ENCODE results near the gene GPHA2.

Gene GPHA2

DNA sequence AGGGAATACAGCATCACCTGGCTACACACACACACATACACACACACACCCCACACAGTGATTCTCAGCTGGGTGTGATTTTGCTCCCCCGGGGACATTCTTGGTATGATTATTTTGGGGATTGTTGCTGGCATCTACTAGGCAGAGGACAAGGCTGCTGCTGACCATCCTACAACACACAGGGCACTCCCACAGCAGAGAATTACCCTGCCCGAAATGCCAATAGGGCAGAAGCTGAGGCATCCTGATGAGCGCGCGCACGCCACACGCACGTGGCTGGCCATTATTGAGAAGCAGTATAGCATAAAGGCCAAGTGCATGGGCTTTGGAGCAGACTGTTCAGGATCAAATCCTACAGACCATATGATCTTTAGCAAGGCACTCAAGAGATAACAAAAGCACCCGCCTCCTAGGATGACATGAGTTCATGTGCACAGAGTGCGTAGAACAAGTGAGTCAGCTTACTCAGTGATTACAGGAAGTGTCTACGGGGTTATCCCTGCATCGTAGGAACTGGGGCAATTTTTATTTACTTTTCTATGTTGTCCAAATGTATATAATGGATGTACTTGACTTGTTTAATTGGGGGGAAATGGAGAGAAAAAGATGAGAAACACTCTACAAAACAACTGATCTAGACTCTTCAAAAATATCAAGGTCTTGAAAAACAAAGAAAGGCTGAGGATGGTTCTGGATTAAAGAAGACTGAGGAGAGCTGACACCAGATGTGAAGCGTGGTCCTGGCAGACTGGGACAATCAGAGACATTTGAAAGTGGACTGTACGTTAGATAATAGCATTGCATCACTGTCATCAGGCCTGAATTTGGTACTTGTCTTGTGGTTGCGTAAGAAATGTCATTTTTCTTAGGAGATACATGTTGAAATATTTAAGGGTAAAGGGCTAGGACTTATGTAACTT is 50.1 kb downstream of the GPHA2 start:
- no peak for TF ChIP-seq TCF12 (IDR thresholded peaks at IDR 0.05; ENCODE audit: low read depth)
- TF ChIP-seq EP300 (IDR thresholded peaks at IDR 0.05; ENCODE audit: borderline replicate concordance) = no peak
- no peak for TF ChIP-seq CREB1 (IDR thresholded peaks at IDR 0.05; ENCODE audit: low read depth)
- TF ChIP-seq, protein P1, sequence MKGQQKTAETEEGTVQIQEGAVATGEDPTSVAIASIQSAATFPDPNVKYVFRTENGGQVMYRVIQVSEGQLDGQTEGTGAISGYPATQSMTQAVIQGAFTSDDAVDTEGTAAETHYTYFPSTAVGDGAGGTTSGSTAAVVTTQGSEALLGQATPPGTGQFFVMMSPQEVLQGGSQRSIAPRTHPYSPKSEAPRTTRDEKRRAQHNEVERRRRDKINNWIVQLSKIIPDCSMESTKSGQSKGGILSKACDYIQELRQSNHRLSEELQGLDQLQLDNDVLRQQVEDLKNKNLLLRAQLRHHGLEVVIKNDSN (IDR thresholded peaks at IDR 0.05) = no peak
- TF ChIP-seq TEAD4 (IDR thresholded peaks at IDR 0.05) = no peak
- no peak for TF ChIP-seq TAF1 (IDR thresholded peaks at IDR 0.05; ENCODE audit: low read depth)
- TF ChIP-seq FOXM1 (IDR thresholded peaks at IDR 0.05; ENCODE audit: borderline replicate concordance, low read depth) = no peak
- TF ChIP-seq, protein P2, sequence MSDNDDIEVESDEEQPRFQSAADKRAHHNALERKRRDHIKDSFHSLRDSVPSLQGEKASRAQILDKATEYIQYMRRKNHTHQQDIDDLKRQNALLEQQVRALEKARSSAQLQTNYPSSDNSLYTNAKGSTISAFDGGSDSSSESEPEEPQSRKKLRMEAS (IDR thresholded peaks at IDR 0.05) = no peak
- no peak for TF ChIP-seq CEBPB (IDR thresholded peaks at IDR 0.05)
- no peak for TF ChIP-seq ZBTB7A (IDR thresholded peaks at IDR 0.05; ENCODE audit: low read depth)
- TF ChIP-seq RAD21 (IDR thresholded peaks at IDR 0.05; ENCODE audit: low read depth) = no peak
- TF ChIP-seq EGR1 (IDR thresholded peaks at IDR 0.05) = no peak
